H7 (cell line): ENCODE data around the gene RASL12. TPM values are rescaled to one million over a fixed set of nuclear protein-coding genes. Genes with fewer than 3 reads are reported as not detected.
"Not testable (repeated sequence)": the region's sequence is repeated elsewhere in the genome, so short reads cannot be mapped to it uniquely, and the experiment has no call there.

Source experiments
- DNase-seq: peaks from one replicate; pipeline ENCODE4 v3.0.0; 2012
- H3K27me3 ChIP-seq: 2 replicates; pipeline ENCODE4 v1.6.0; 2011; ENCODE audit warnings: mild to moderate bottlenecking, low read length; ENCODE audit not compliant: control insufficient read depth, insufficient read depth
- H3K36me3 ChIP-seq: replicated peaks from 2 replicates; pipeline ENCODE4 v1.5.1; 2011; ENCODE audit warnings: low read length; ENCODE audit not compliant: control insufficient read depth, insufficient read depth
- H3K4me3 ChIP-seq: 2 replicates; pipeline ENCODE4 v1.5.1; 2011; ENCODE audit warnings: low read depth, mild to moderate bottlenecking, control low read depth, low read length, moderate library complexity; ENCODE audit not compliant: insufficient read depth
- total RNA-seq: library from RNA; depleted of rRNA; stranded (reverse); fragments of >200 nt; shearing (Covaris generic); gene quantifications from 2 replicates; pipeline ENCODE4 v1.2.3, GENCODE V29; 2014; rRNA removed

RASL12 gene
- 20.9 and 22.1 TPM in 2 replicates for total RNA-seq

- peak; percentile 95 for DNase-seq
- Histone ChIP-seq H3K36me3 (no peaks in the 10 kb centered on the region; the same call in 1 of the 2 replicates), H3K27me3 (peaks cover 5% of the 10 kb centered on the region), H3K4me3 (peak within 1 kb of the TSS; percentile 73)
Measured at GRCh38 chr15:65067645-65068402, at the start of gene RASL12. Gene RASL12, minus strand, starts transcription at chr15:65067991. Its CDS starts 156 bp downstream, at chr15:65067835.

- no peak for DNase-seq
- peaks cover 12% of the 10 kb centered on the region for H3K36me3 ChIP-seq
- H3K4me3 ChIP-seq: no peak overlapping the region
- no peaks in the 10 kb centered on the region for H3K27me3 ChIP-seq
Measured at GRCh38 chr15:65115542-65115941, 47.8 kb upstream of the RASL12 start.

- no peak within 1 kb of the TSS for H3K4me3 ChIP-seq
- no peak for DNase-seq
Measured at GRCh38 chr15:65115086-65115485, 47.3 kb upstream of the RASL12 start, which contains the start of gene UBAP1L. Gene UBAP1L, minus strand, starts transcription at chr15:65115200. Its CDS starts 8,985 bp downstream, at chr15:65106215.

GRCh38 chr15:65110676-65111292, 43.0 kb upstream of the RASL12 start:
- peak; percentile 50 for DNase-seq
- H3K4me3 ChIP-seq: no peak overlapping the region
- no peaks in the 10 kb centered on the region for H3K27me3 ChIP-seq
- no peaks in the 10 kb centered on the region; the same call in 1 of the 2 replicates for H3K36me3 ChIP-seq

More at GRCh38 chr15:65115086-65115485, 47.3 kb upstream of the RASL12 start, which contains the start of gene UBAP1L:
- peaks cover 12% of the 10 kb centered on the region for H3K36me3 ChIP-seq
- no peaks in the 10 kb centered on the region for H3K27me3 ChIP-seq

- H3K4me3 ChIP-seq: no peak overlapping the region
- H3K36me3 ChIP-seq: no peaks in the 10 kb centered on the region
- peaks cover 2% of the 10 kb centered on the region; the same call in 1 of the 2 replicates for H3K27me3 ChIP-seq
- no peak for DNase-seq
Measured at GRCh38 chr15:65106011-65106590, 38.3 kb upstream of the RASL12 start.

- no peak for DNase-seq
- no peaks in the 10 kb centered on the region for H3K36me3 ChIP-seq
- H3K27me3 ChIP-seq: peaks cover 2% of the 10 kb centered on the region; the same call in 1 of the 2 replicates
- H3K4me3 ChIP-seq: no peak overlapping the region
Measured at GRCh38 chr15:65105038-65105437, 37.2 kb upstream of the RASL12 start.

GRCh38 chr15:65102912-65103311, 35.1 kb upstream of the RASL12 start:
- Histone ChIP-seq H3K36me3 (no peaks in the 10 kb centered on the region; the same call in 1 of the 2 replicates), H3K27me3 (peaks cover 2% of the 10 kb centered on the region; the same call in 1 of the 2 replicates), H3K4me3 (no peak overlapping the region)
- DNase-seq: no peak

GRCh38 chr15:65101891-65102708, 34.3 kb upstream of the RASL12 start:
- Histone ChIP-seq H3K27me3 (peaks cover 2% of the 10 kb centered on the region; the same call in 1 of the 2 replicates), H3K4me3 (peak overlapping the region; percentile 35), H3K36me3 (no peaks in the 10 kb centered on the region; the same call in 1 of the 2 replicates)
- peak; percentile 84 for DNase-seq

- no peaks in the 10 kb centered on the region; the same call in 1 of the 2 replicates for H3K36me3 ChIP-seq
- DNase-seq: peak; percentile 90
- H3K27me3 ChIP-seq: peaks cover 2% of the 10 kb centered on the region; the same call in 1 of the 2 replicates
- peak overlapping the region; percentile 28 for H3K4me3 ChIP-seq
Measured at GRCh38 chr15:65101411-65101890, 33.7 kb upstream of the RASL12 start.

- no peaks in the 10 kb centered on the region; the same call in 1 of the 2 replicates for H3K36me3 ChIP-seq
- H3K4me3 ChIP-seq: no peak overlapping the region
- no peak for DNase-seq
- H3K27me3 ChIP-seq: peaks cover 2% of the 10 kb centered on the region; the same call in 1 of the 2 replicates
Measured at GRCh38 chr15:65100442-65100841, 32.7 kb upstream of the RASL12 start.

GRCh38 chr15:65099801-65100200, 32.0 kb upstream of the RASL12 start:
- H3K4me3 ChIP-seq, DNase-seq, H3K36me3 ChIP-seq, H3K27me3 ChIP-seq: not testable (repeated sequence)

GRCh38 chr15:65099336-65099735, 31.5 kb upstream of the RASL12 start:
- H3K36me3 ChIP-seq: no peaks in the 10 kb centered on the region; the same call in 1 of the 2 replicates
- DNase-seq: no peak
- peaks cover 2% of the 10 kb centered on the region; the same call in 1 of the 2 replicates for H3K27me3 ChIP-seq
- H3K4me3 ChIP-seq: no peak overlapping the region

- Histone ChIP-seq H3K36me3 (no peaks in the 10 kb centered on the region; the same call in 1 of the 2 replicates), H3K27me3 (peaks cover 2% of the 10 kb centered on the region; the same call in 1 of the 2 replicates), H3K4me3 (no peak overlapping the region)
- DNase-seq: no peak
Measured at GRCh38 chr15:65097651-65098263, 30.0 kb upstream of the RASL12 start.
